HEK293 (cell line): ENCODE data around the gene PTPRCAP.

Experiments
- BCL11A ChIP-seq: fragments of 450-650 bp; formaldehyde crosslinking; IDR thresholded peaks from 2 replicates; pipeline ENCODE4 v1.5.1; 2016; ENCODE audit warnings: low read depth, missing biosample characterization, missing genetic modification characterization
- BCL11B ChIP-seq: fragments of 450-650 bp; formaldehyde crosslinking; IDR thresholded peaks from 2 replicates; pipeline ENCODE4 v1.5.1; 2016; ENCODE audit warnings: low read depth, missing biosample characterization, missing genetic modification characterization
- GLIS1 ChIP-seq: fragments of 450-650 bp; formaldehyde crosslinking; IDR thresholded peaks from 2 replicates; pipeline ENCODE4 v1.5.1; 2016; ENCODE audit warnings: missing biosample characterization, missing genetic modification characterization
- GLIS2 ChIP-seq: fragments of 450-650 bp; formaldehyde crosslinking; IDR thresholded peaks from 2 replicates; pipeline ENCODE4 v1.5.1; 2016; ENCODE audit warnings: missing biosample characterization, missing genetic modification characterization
- HOXC10 ChIP-seq: sonication (generic); formaldehyde crosslinking; IDR thresholded peaks from 2 replicates; pipeline ENCODE4 v1.8.1; 2023; ENCODE audit warnings: mild to moderate bottlenecking, missing genetic modification reagents
- KLF1 ChIP-seq: fragments of 450-650 bp; formaldehyde crosslinking; IDR thresholded peaks from 2 replicates; pipeline ENCODE4 v1.5.1; 2016; ENCODE audit warnings: missing biosample characterization, missing genetic modification characterization
- KLF17 ChIP-seq: fragments of 450-650 bp; formaldehyde crosslinking; IDR thresholded peaks from 2 replicates; pipeline ENCODE4 v1.5.1; 2016; ENCODE audit warnings: missing biosample characterization, missing genetic modification characterization
- MEIS1 ChIP-seq: sonication (generic); formaldehyde crosslinking; IDR thresholded peaks from 2 replicates; pipeline ENCODE4 v1.8.1; 2022; ENCODE audit warnings: missing genetic modification reagents, mild to moderate bottlenecking, borderline replicate concordance
- SCRT2 ChIP-seq: fragments of 450-650 bp; formaldehyde crosslinking; IDR thresholded peaks from 2 replicates; pipeline ENCODE4 v1.5.1; 2016; ENCODE audit warnings: missing biosample characterization, missing genetic modification characterization
- SP3 ChIP-seq: fragments of 450-650 bp; formaldehyde crosslinking; IDR thresholded peaks from 2 replicates; pipeline ENCODE4 v1.5.1; 2016; ENCODE audit warnings: missing biosample characterization, missing genetic modification characterization
- SP7 ChIP-seq: fragments of 450-650 bp; formaldehyde crosslinking; IDR thresholded peaks from 2 replicates; pipeline ENCODE4 v1.5.1; 2016; ENCODE audit warnings: missing biosample characterization, missing genetic modification characterization
- WT1 ChIP-seq: fragments of 450-650 bp; formaldehyde crosslinking; IDR thresholded peaks from 2 replicates; pipeline ENCODE4 v1.5.1; 2016; ENCODE audit warnings: missing biosample characterization, missing genetic modification characterization
- ZNF16 ChIP-seq: fragments of 450-650 bp; formaldehyde crosslinking; IDR thresholded peaks from 2 replicates; pipeline ENCODE4 v1.5.1; 2016; ENCODE audit warnings: low read depth, missing biosample characterization, missing genetic modification characterization
- ZNF24 ChIP-seq: fragments of 450-650 bp; formaldehyde crosslinking; IDR thresholded peaks from 2 replicates; pipeline ENCODE4 v1.5.1; 2016; ENCODE audit warnings: missing biosample characterization, missing genetic modification characterization
- ZNF341 ChIP-seq: fragments of 450-650 bp; formaldehyde crosslinking; IDR thresholded peaks from 2 replicates; pipeline ENCODE4; 2016; ENCODE audit warnings: low read depth, missing biosample characterization, missing genetic modification characterization
- ZNF416 ChIP-seq: fragments of 450-650 bp; formaldehyde crosslinking; IDR thresholded peaks from 2 replicates; pipeline ENCODE4 v1.5.1; 2016; ENCODE audit warnings: missing biosample characterization, missing genetic modification characterization
- ZNF449 ChIP-seq: fragments of 450-650 bp; formaldehyde crosslinking; IDR thresholded peaks from 2 replicates; pipeline ENCODE4 v1.5.1; 2017; ENCODE audit warnings: missing biosample characterization, mild to moderate bottlenecking, missing genetic modification characterization, moderate library complexity
- ZNF48 ChIP-seq: fragments of 450-650 bp; formaldehyde crosslinking; IDR thresholded peaks from 2 replicates; pipeline ENCODE4 v1.5.1; 2016; ENCODE audit warnings: missing biosample characterization, missing genetic modification characterization
- ZNF623 ChIP-seq: fragments of 450-650 bp; formaldehyde crosslinking; IDR thresholded peaks from 2 replicates; pipeline ENCODE4 v1.5.1; 2016; ENCODE audit warnings: missing biosample characterization, missing genetic modification characterization
- ZNF629 ChIP-seq: fragments of 450-650 bp; formaldehyde crosslinking; IDR thresholded peaks from 2 replicates; pipeline ENCODE4 v1.5.1; 2017; ENCODE audit warnings: missing biosample characterization, missing genetic modification characterization
- ZNF658 ChIP-seq: fragments of 450-650 bp; formaldehyde crosslinking; IDR thresholded peaks from 2 replicates; pipeline ENCODE4; 2016; ENCODE audit warnings: missing biosample characterization, missing genetic modification characterization
- ZNF664 ChIP-seq: fragments of 450-650 bp; formaldehyde crosslinking; IDR thresholded peaks from 2 replicates; pipeline ENCODE4 v1.5.1; 2016; ENCODE audit warnings: missing biosample characterization, missing genetic modification characterization
- ZNF670 ChIP-seq: fragments of 450-650 bp; formaldehyde crosslinking; IDR thresholded peaks from 2 replicates; pipeline ENCODE4 v1.5.1; 2016; ENCODE audit warnings: missing biosample characterization, missing genetic modification characterization, low read depth
- ZNF677 ChIP-seq: fragments of 450-650 bp; IDR thresholded peaks from 2 replicates; pipeline ENCODE4 v1.5.0; 2018; ENCODE audit warnings: missing biosample characterization, mild to moderate bottlenecking, missing genetic modification characterization, moderate library complexity
- ZSCAN4 ChIP-seq: fragments of 450-650 bp; formaldehyde crosslinking; IDR thresholded peaks from 2 replicates; pipeline ENCODE4 v1.5.1; 2017; ENCODE audit warnings: missing biosample characterization, missing genetic modification characterization
- TF ChIP-seq, protein P1 (sequence below): fragments of 450-650 bp; formaldehyde crosslinking; IDR thresholded peaks from 2 replicates; pipeline ENCODE4 v1.5.1; 2016; ENCODE audit warnings: missing biosample characterization, missing genetic modification characterization
- TF ChIP-seq, protein P2 (sequence below): fragments of 450-650 bp; formaldehyde crosslinking; IDR thresholded peaks from 2 replicates; pipeline ENCODE4 v1.5.1; 2016; ENCODE audit warnings: missing biosample characterization, missing genetic modification characterization
- TF ChIP-seq, protein P3 (sequence below): fragments of 450-650 bp; formaldehyde crosslinking; IDR thresholded peaks from 2 replicates; pipeline ENCODE4 v1.5.1; 2016; ENCODE audit warnings: missing biosample characterization, missing genetic modification characterization
- TF ChIP-seq, protein P4 (sequence below): fragments of 450-650 bp; formaldehyde crosslinking; IDR thresholded peaks from 2 replicates; pipeline ENCODE4 v1.5.1; 2017; ENCODE audit warnings: missing biosample characterization, missing genetic modification characterization

The PTPRCAP gene

GRCh38 chr11:67436459-67437081 is 912 bp downstream of the PTPRCAP start (continued):
- peak; percentile 83 for TF ChIP-seq KLF17 (tag by site-specific recombination)
- TF ChIP-seq, protein P1, sequence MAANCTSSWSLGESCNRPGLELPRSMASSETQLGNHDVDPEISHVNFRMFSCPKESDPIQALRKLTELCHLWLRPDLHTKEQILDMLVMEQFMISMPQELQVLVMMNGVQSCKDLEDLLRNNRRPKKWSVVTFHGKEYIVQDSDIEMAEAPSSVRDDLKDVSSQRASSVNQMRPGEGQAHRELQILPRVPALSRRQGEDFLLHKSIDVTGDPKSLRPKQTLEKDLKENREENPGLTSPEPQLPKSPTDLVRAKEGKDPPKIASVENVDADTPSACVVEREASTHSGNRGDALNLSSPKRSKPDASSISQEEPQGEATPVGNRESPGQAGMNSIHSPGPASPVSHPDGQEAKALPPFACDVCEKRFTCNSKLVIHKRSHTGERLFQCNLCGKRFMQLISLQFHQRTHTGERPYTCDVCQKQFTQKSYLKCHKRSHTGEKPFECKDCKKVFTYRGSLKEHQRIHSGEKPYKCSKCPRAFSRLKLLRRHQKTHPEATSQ (tag by site-specific recombination) = no peak
- TF ChIP-seq ZNF629 (tag by site-specific recombination) = peak; percentile 64; the same call in 1 of the 2 replicates
- TF ChIP-seq ZSCAN4 (tag by site-specific recombination) = no peak
- TF ChIP-seq KLF1 = peak; percentile 44; the same call in 1 of the 2 replicates
- TF ChIP-seq ZNF664 (tag by site-specific recombination) = peak; percentile 80
- TF ChIP-seq ZNF677 (tag by site-specific recombination) = no peak
- TF ChIP-seq ZNF16 (tag by site-specific recombination) = no peak
- TF ChIP-seq ZNF341 (tag by site-specific recombination) = peak; percentile 88
- TF ChIP-seq ZNF658 (tag by site-specific recombination) = no peak
- TF ChIP-seq WT1 (tag by site-specific recombination) = peak; percentile 77; the same call in 1 of the 2 replicates
- no peak for TF ChIP-seq SCRT2
- TF ChIP-seq HOXC10 (CRISPR knock-in tag) = no peak
- TF ChIP-seq ZNF623 = no peak
- TF ChIP-seq SP3 (tag by site-specific recombination) = peak; percentile 54
- TF ChIP-seq SP7 (tag by site-specific recombination) = peak; percentile 77
- TF ChIP-seq ZNF449 = no peak
- 0 out of 2 replicates have a peak, but pooled peaks have one; percentile 54 for TF ChIP-seq BCL11A (tag by site-specific recombination)
- TF ChIP-seq, protein P2, sequence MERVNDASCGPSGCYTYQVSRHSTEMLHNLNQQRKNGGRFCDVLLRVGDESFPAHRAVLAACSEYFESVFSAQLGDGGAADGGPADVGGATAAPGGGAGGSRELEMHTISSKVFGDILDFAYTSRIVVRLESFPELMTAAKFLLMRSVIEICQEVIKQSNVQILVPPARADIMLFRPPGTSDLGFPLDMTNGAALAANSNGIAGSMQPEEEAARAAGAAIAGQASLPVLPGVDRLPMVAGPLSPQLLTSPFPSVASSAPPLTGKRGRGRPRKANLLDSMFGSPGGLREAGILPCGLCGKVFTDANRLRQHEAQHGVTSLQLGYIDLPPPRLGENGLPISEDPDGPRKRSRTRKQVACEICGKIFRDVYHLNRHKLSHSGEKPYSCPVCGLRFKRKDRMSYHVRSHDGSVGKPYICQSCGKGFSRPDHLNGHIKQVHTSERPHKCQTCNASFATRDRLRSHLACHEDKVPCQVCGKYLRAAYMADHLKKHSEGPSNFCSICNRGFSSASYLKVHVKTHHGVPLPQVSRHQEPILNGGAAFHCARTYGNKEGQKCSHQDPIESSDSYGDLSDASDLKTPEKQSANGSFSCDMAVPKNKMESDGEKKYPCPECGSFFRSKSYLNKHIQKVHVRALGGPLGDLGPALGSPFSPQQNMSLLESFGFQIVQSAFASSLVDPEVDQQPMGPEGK (tag by site-specific recombination) = peak; percentile 70
- no peak for TF ChIP-seq MEIS1 (CRISPR knock-in tag)
- TF ChIP-seq GLIS1 (tag by site-specific recombination) = peak; percentile 48; the same call in 1 of the 2 replicates
- TF ChIP-seq, protein P3, sequence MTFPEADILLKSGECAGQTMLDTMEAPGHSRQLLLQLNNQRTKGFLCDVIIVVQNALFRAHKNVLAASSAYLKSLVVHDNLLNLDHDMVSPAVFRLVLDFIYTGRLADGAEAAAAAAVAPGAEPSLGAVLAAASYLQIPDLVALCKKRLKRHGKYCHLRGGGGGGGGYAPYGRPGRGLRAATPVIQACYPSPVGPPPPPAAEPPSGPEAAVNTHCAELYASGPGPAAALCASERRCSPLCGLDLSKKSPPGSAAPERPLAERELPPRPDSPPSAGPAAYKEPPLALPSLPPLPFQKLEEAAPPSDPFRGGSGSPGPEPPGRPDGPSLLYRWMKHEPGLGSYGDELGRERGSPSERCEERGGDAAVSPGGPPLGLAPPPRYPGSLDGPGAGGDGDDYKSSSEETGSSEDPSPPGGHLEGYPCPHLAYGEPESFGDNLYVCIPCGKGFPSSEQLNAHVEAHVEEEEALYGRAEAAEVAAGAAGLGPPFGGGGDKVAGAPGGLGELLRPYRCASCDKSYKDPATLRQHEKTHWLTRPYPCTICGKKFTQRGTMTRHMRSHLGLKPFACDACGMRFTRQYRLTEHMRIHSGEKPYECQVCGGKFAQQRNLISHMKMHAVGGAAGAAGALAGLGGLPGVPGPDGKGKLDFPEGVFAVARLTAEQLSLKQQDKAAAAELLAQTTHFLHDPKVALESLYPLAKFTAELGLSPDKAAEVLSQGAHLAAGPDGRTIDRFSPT (tag by site-specific recombination) = no peak
- TF ChIP-seq GLIS2 (tag by site-specific recombination) = peak; percentile 73
- peak; percentile 38; the same call in 1 of the 2 replicates for TF ChIP-seq ZNF24
- TF ChIP-seq ZNF48 (tag by site-specific recombination) = no peak
- TF ChIP-seq BCL11B (tag by site-specific recombination) = peak; percentile 28; the same call in 1 of the 2 replicates
- TF ChIP-seq ZNF670 (tag by site-specific recombination) = no peak
- TF ChIP-seq, protein P4, sequence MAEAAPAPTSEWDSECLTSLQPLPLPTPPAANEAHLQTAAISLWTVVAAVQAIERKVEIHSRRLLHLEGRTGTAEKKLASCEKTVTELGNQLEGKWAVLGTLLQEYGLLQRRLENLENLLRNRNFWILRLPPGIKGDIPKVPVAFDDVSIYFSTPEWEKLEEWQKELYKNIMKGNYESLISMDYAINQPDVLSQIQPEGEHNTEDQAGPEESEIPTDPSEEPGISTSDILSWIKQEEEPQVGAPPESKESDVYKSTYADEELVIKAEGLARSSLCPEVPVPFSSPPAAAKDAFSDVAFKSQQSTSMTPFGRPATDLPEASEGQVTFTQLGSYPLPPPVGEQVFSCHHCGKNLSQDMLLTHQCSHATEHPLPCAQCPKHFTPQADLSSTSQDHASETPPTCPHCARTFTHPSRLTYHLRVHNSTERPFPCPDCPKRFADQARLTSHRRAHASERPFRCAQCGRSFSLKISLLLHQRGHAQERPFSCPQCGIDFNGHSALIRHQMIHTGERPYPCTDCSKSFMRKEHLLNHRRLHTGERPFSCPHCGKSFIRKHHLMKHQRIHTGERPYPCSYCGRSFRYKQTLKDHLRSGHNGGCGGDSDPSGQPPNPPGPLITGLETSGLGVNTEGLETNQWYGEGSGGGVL (tag by site-specific recombination) = peak; percentile 47; the same call in 1 of the 2 replicates
- TF ChIP-seq ZNF416 (tag by site-specific recombination) = no peak
